K562 (cell line): Measurements from ENCODE around the gene PROKR1. TPM values are rescaled to one million over a fixed set of nuclear protein-coding genes. Genes with fewer than 3 reads are reported as not detected.

Experiments
- BCL6 ChIP-seq: fragments of 250-450 bp; sonication (Bioruptor Pico); IDR thresholded peaks from 2 replicates; pipeline ENCODE4 v1.4.0; 2020
- CCNT2 ChIP-seq: IDR thresholded peaks from 2 replicates; pipeline ENCODE4 v1.6.1; 2011; ENCODE audit warnings: borderline replicate concordance, low read depth, mild to moderate bottlenecking, moderate library complexity, mixed read lengths, low read length; ENCODE audit not compliant: insufficient read length; ENCODE audit errors: extremely low read depth
- COPS2 ChIP-seq: fragments of 450-650 bp; conservative IDR thresholded peaks from 2 replicates; pipeline ENCODE4 v1.6.1; 2016; ENCODE audit warnings: mild to moderate bottlenecking, moderate library complexity
- FOXJ2 ChIP-seq: fragments of 200-800 bp; sonication (Bioruptor generic); IDR thresholded peaks from 2 replicates; pipeline ENCODE4 v1.6.1; 2016; ENCODE audit warnings: missing genetic modification characterization, missing compliant biosample characterization
- JUN ChIP-seq, 2 experiments: sonication (generic) in 1 of 2; formaldehyde crosslinking in 1 of 2; IDR thresholded peaks; 2 replicates each; pipeline versions ENCODE4 v1.6.1 to v1.8.0; 2012 to 2022; ENCODE audit warnings: borderline replicate concordance in 2 of 2, mild to moderate bottlenecking in 2 of 2, improper control_type of control experiment in 1 of 2, low read depth in 1 of 2, low read length in 1 of 2, missing genetic modification reagents in 1 of 2
- KAT8 ChIP-seq: fragments of 450-650 bp; IDR thresholded peaks from 2 replicates; pipeline ENCODE4 v1.6.1; 2016; ENCODE audit warnings: low read depth, mild to moderate bottlenecking
- MAFF ChIP-seq: IDR thresholded peaks from 2 replicates; pipeline ENCODE4 v1.6.1; 2012; ENCODE audit warnings: low read length, improper control_type of control experiment
- MTA2 ChIP-seq: fragments of 450-650 bp; IDR thresholded peaks from 2 replicates; pipeline ENCODE4 v1.6.1; 2016; ENCODE audit warnings: low read depth
- MTF1 ChIP-seq: fragments of 250-450 bp; sonication (Bioruptor Pico); IDR thresholded peaks from 2 replicates; pipeline ENCODE4 v1.9.0; 2021; ENCODE audit warnings: moderate library complexity, mild to moderate bottlenecking, inconsistent platforms, borderline replicate concordance
- MYC ChIP-seq, 2 experiments: fragments of 250-450 bp in 1 of 2; sonication (Bioruptor Pico) in 1 of 2; IDR thresholded peaks; 2 replicates each; pipeline versions ENCODE4 v1.5.1 to v1.6.1; 2012 to 2021; ENCODE audit warnings: low read depth in 2 of 2, borderline replicate concordance in 1 of 2, improper control_type of control experiment in 1 of 2, low read length in 1 of 2, mild to moderate bottlenecking in 1 of 2, moderate library complexity in 1 of 2
- NFYB ChIP-seq: IDR thresholded peaks from 2 replicates; pipeline ENCODE4 v1.6.1; 2011; ENCODE audit warnings: mild to moderate bottlenecking, moderate library complexity; ENCODE audit not compliant: insufficient read length; ENCODE audit errors: extremely low read depth
- PRMT5 ChIP-seq: sonication (generic); formaldehyde crosslinking; IDR thresholded peaks from 2 replicates; pipeline ENCODE4 v1.5.0; 2020; ENCODE audit warnings: missing genetic modification reagents
- RBBP5 ChIP-seq: fragments of 200-600 bp; sonication (generic); IDR thresholded peaks from 2 replicates; pipeline ENCODE4 v1.6.1; 2012; ENCODE audit warnings: borderline replicate concordance, mild to moderate bottlenecking, low read length, control low read depth, inconsistent platforms; ENCODE audit not compliant: insufficient read depth, poor library complexity, severe bottlenecking
- SMARCE1 ChIP-seq: fragments of 450-650 bp; IDR thresholded peaks from 2 replicates; pipeline ENCODE4 v1.7.1; 2016; ENCODE audit warnings: mild to moderate bottlenecking
- ZNF444 ChIP-seq: fragments of 250-450 bp; sonication (Bioruptor Pico); IDR thresholded peaks from 2 replicates; pipeline ENCODE4 v1.4.0; 2020; ENCODE audit warnings: mild to moderate bottlenecking, moderate library complexity
- ZNF655 ChIP-seq: fragments of 250-450 bp; sonication (Bioruptor Pico); IDR thresholded peaks from 2 replicates; pipeline ENCODE4 v1.5.0; 2021
- ZNF778 ChIP-seq: fragments of 450-650 bp; formaldehyde crosslinking; IDR thresholded peaks from 2 replicates; pipeline ENCODE4 v1.4.0; 2020; ENCODE audit warnings: mild to moderate bottlenecking, moderate library complexity
- polyA plus RNA-seq, 8 experiments: library from polyadenylated mRNA; depleted of rRNA in 4 of 8; stranded (reverse) in 5 of 8; unstranded in 3 of 8; fragments of >200 nt; fragmentation: Nextera tagmentation in 2 of 8; fragmentation: Illumina TruSeq in 1 of 8; extraction: Ambion mirVana in 2 of 8; extraction: Trizol in 1 of 8; gene quantifications; 2 replicates each; pipeline versions ENCODE4 v1.2.1 to v1.2.3, GENCODE V29; 2011 to 2014; ENCODE audit warnings: inconsistent platforms in 1 of 8, missing spikeins in 1 of 8
- total RNA-seq, 7 experiments: library from RNA; depleted of rRNA in 6 of 7; stranded (reverse); fragments of >200 nt in 6 of 7; fragmentation: Illumina TruSeq in 2 of 7; extraction: Trizol in 2 of 7; gene quantifications; 2 replicates each; pipeline versions ENCODE4 v1.2.1 to v1.2.3, GENCODE V29; 2011 to 2021; ENCODE audit warnings: low replicate concordance in 1 of 7
- TF ChIP-seq, protein P1 (sequence below), 2 experiments: fragments of 450-650 bp in 1 of 2; sonication (generic) in 1 of 2; formaldehyde crosslinking in 1 of 2; IDR thresholded peaks; 2 replicates each; pipeline versions ENCODE4 v1.7.1 to v1.9.0; 2016 to 2022; ENCODE audit warnings: inconsistent platforms in 1 of 2, mild to moderate bottlenecking in 1 of 2, missing genetic modification reagents in 1 of 2

PROKR1 gene
- total and polyA plus RNA-seq, 9 of the 15 experiments (the other 6 are each of a cell fraction or from before 2014, with no cell fraction given) = 0.01 to 0.18 (median 0.09) TPM; not detected in 1

GRCh38 chr2:68606759-68607158 is 36.6 kb upstream of the PROKR1 start (continued):
- TF ChIP-seq, protein P1, sequence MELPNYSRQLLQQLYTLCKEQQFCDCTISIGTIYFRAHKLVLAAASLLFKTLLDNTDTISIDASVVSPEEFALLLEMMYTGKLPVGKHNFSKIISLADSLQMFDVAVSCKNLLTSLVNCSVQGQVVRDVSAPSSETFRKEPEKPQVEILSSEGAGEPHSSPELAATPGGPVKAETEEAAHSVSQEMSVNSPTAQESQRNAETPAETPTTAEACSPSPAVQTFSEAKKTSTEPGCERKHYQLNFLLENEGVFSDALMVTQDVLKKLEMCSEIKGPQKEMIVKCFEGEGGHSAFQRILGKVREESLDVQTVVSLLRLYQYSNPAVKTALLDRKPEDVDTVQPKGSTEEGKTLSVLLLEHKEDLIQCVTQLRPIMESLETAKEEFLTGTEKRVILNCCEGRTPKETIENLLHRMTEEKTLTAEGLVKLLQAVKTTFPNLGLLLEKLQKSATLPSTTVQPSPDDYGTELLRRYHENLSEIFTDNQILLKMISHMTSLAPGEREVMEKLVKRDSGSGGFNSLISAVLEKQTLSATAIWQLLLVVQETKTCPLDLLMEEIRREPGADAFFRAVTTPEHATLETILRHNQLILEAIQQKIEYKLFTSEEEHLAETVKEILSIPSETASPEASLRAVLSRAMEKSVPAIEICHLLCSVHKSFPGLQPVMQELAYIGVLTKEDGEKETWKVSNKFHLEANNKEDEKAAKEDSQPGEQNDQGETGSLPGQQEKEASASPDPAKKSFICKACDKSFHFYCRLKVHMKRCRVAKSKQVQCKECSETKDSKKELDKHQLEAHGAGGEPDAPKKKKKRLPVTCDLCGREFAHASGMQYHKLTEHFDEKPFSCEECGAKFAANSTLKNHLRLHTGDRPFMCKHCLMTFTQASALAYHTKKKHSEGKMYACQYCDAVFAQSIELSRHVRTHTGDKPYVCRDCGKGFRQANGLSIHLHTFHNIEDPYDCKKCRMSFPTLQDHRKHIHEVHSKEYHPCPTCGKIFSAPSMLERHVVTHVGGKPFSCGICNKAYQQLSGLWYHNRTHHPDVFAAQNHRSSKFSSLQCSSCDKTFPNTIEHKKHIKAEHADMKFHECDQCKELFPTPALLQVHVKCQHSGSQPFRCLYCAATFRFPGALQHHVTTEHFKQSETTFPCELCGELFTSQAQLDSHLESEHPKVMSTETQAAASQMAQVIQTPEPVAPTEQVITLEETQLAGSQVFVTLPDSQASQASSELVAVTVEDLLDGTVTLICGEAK (IDR thresholded peaks at IDR 0.05) = no peak
- TF ChIP-seq, protein P1 (CRISPR knock-in tag; IDR thresholded peaks at IDR 0.05) = no peak
- TF ChIP-seq ZNF655 (CRISPR knock-in tag) = no peak
- no peak for TF ChIP-seq MAFF
- no peak for TF ChIP-seq MTF1 (CRISPR knock-in tag)
- no peak for TF ChIP-seq PRMT5 (CRISPR knock-in tag)
- TF ChIP-seq KAT8 = no peak
- TF ChIP-seq NFYB = no peak
- TF ChIP-seq FOXJ2 = no peak
- TF ChIP-seq SMARCE1 = no peak
- TF ChIP-seq RBBP5 = no peak
- TF ChIP-seq MYC (IDR thresholded peaks at IDR 0.05; ENCODE audit: low read depth, low read length) = no peak
- no peak for TF ChIP-seq MYC (CRISPR knock-in tag; IDR thresholded peaks at IDR 0.05; ENCODE audit: borderline replicate concordance, low read depth)
- no peak for TF ChIP-seq CCNT2
- no peak for TF ChIP-seq ZNF444 (CRISPR knock-in tag)
- TF ChIP-seq JUN (IDR thresholded peaks at IDR 0.05; ENCODE audit: borderline replicate concordance, low read depth, low read length) = no peak
- no peak for TF ChIP-seq JUN (CRISPR knock-in tag; IDR thresholded peaks at IDR 0.05; ENCODE audit: borderline replicate concordance)
- TF ChIP-seq ZNF778 = no peak
- no peak for TF ChIP-seq COPS2
- no peak for TF ChIP-seq BCL6 (CRISPR knock-in tag)
- TF ChIP-seq MTA2 = no peak
